Left ventricle myocardium inferior (tissue), 1 donor: ENCODE results near the gene SHC4. TPM values are rescaled to one million over a fixed set of nuclear protein-coding genes. Genes with fewer than 3 reads are reported as not detected.

Experiments used
- DNase-seq: peaks from one replicate; pipeline ENCODE4 v3.0.0-alpha.2; 2020
- H3K27ac ChIP-seq: fragments of 200-600 bp; replicated peaks from 2 replicates; pipeline ENCODE4 v1.8.0; 2021
- H3K27me3 ChIP-seq: fragments of 200-600 bp; 2 replicates; pipeline ENCODE4 v1.8.0; 2021; ENCODE audit warnings: low read depth
- H3K36me3 ChIP-seq: fragments of 200-600 bp; 2 replicates; pipeline ENCODE4 v1.8.0; 2021
- H3K4me1 ChIP-seq: fragments of 200-600 bp; 2 replicates; pipeline ENCODE4 v1.8.0; 2021
- H3K4me3 ChIP-seq: fragments of 200-600 bp; 2 replicates; pipeline ENCODE4 v1.8.0; 2021; ENCODE audit warnings: mild to moderate bottlenecking, moderate library complexity
- H3K9me3 ChIP-seq: fragments of 200-600 bp; replicated peaks from 2 replicates; pipeline ENCODE4 v1.8.0; 2021
- intact Hi-C: fragments of 100-400 bp; cut with micrococcal nuclease; formaldehyde crosslinking; loops from one replicate; pipeline ENCODE4 v1.11.0; 2022
- total RNA-seq: library from RNA; stranded (reverse); fragmentation: NEBNext Ultra II Directional; extraction: Animal tissue kit (Norgen Biotek cat#: 25700); gene quantifications from one replicate; pipeline ENCODE4 v1.2.1, GENCODE V29; 2021
- TF ChIP-seq, protein P1 (sequence below): fragments of 200-600 bp; IDR thresholded peaks from 2 replicates; pipeline ENCODE4 v1.8.0; 2021; ENCODE audit warnings: antibody characterized with exemption, mild to moderate bottlenecking, borderline replicate concordance
- donor health status: DM: no; HTN: yes; CAD: no; lungs with severe emphysema.

The SHC4 gene
- total RNA-seq, 1 donor from 2014 or later = 3.3 TPM

- TF ChIP-seq, protein P1, sequence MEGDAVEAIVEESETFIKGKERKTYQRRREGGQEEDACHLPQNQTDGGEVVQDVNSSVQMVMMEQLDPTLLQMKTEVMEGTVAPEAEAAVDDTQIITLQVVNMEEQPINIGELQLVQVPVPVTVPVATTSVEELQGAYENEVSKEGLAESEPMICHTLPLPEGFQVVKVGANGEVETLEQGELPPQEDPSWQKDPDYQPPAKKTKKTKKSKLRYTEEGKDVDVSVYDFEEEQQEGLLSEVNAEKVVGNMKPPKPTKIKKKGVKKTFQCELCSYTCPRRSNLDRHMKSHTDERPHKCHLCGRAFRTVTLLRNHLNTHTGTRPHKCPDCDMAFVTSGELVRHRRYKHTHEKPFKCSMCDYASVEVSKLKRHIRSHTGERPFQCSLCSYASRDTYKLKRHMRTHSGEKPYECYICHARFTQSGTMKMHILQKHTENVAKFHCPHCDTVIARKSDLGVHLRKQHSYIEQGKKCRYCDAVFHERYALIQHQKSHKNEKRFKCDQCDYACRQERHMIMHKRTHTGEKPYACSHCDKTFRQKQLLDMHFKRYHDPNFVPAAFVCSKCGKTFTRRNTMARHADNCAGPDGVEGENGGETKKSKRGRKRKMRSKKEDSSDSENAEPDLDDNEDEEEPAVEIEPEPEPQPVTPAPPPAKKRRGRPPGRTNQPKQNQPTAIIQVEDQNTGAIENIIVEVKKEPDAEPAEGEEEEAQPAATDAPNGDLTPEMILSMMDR = no peak
- intact Hi-C loops = loop anchor here (10.0 kb wide), 1 partner anchor 89 kb away; the partner anchor contains the start of gene SHC4
- no peak overlapping the region for H3K27ac ChIP-seq
- no peak overlapping the region for H3K4me3 ChIP-seq
- DNase-seq = no peak
- H3K9me3 ChIP-seq = no peaks in the 10 kb centered on the region
- H3K27me3 ChIP-seq = no peaks in the 10 kb centered on the region
- H3K4me1 ChIP-seq = peaks cover 27% of the 10 kb centered on the region
- H3K36me3 ChIP-seq = no peaks in the 10 kb centered on the region
These were observed 87.7 kb downstream of the SHC4 start for GRCh38 chr15:48876057-48876456.

DNA sequence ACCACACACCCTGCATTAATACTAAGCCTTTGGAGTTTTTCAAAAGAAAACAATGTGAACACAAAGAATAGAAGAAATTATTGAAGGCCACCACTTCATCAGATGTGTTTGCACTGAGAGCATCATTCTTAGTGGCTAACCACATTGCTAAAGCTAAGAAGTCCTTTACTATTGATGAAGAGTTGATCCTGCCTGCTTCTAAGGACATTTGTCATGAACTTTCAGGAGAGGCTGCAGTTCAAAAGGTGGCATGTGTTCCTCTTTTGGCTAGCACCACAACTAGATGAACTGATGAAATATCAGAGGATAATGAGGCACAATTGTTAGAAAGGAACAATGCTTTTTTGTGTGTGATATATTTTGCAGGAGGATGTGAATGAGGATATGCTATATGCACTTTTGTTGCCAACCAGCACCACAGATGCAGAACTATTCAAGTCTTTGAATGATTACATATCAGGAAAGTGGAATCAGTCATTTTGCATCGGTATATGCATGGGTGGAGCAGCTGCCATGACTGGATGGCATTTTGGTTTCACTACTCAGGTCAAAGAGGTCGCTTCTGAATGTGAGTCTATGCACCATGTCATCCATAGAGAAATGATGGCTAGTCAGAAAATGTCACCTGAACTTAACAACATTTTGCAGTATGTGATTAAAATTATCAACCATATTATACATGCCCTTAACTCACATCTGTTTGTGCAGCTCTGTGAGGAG is 88.3 kb downstream of the SHC4 start:
- intact Hi-C loops = loop anchor here (10.0 kb wide), 1 partner anchor 89 kb away; the partner anchor contains the start of gene SHC4
- Histone ChIP-seq H3K27ac (no peak overlapping the region), H3K36me3 (no peaks in the 10 kb centered on the region), H3K27me3 (no peaks in the 10 kb centered on the region), H3K4me3 (no peak overlapping the region), H3K9me3 (no peaks in the 10 kb centered on the region), H3K4me1 (peaks cover 24% of the 10 kb centered on the region)
- TF ChIP-seq, protein P1 = no peak
- DNase-seq = no peak

DNA sequence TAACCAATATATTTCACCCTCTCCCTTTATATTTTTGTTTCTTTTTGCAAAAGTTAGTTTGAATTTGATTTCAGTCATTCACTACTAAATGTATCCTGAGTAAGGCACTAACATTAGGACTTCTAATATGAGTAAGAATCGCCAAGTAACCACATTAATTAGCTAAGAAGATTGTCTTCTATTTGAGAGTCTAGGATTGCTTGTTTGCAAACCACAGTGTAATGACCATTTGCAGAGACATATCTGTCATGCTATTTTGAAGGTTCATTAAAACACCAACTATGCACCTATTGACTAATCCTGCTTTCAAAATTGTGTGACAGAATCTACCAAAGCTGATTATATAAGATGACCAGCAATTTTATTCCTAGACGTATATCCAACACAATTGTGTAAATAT is 91.1 kb downstream of the SHC4 start:
- TF ChIP-seq, protein P1 = no peak
- Histone ChIP-seq H3K4me1 (no peaks in the 10 kb centered on the region), H3K9me3 (no peaks in the 10 kb centered on the region), H3K27me3 (no peaks in the 10 kb centered on the region), H3K36me3 (no peaks in the 10 kb centered on the region), H3K4me3 (no peak overlapping the region), H3K27ac (no peak overlapping the region)
- DNase-seq = no peak
- intact Hi-C loops = loop anchor here (10.0 kb wide), 1 partner anchor 92 kb away; the partner anchor contains the start of gene SHC4

GRCh38 chr15:48871542-48871941 is 92.2 kb downstream of the SHC4 start:
- TF ChIP-seq, protein P1 = no peak
- Histone ChIP-seq H3K27me3 (no peaks in the 10 kb centered on the region), H3K4me3 (no peak overlapping the region), H3K9me3 (no peaks in the 10 kb centered on the region), H3K27ac (no peak overlapping the region), H3K4me1 (no peaks in the 10 kb centered on the region), H3K36me3 (no peaks in the 10 kb centered on the region)
- no peak for DNase-seq
- intact Hi-C loops = loop anchor here (10.0 kb wide), 1 partner anchor 93 kb away; the partner anchor contains the start of gene SHC4

DNA sequence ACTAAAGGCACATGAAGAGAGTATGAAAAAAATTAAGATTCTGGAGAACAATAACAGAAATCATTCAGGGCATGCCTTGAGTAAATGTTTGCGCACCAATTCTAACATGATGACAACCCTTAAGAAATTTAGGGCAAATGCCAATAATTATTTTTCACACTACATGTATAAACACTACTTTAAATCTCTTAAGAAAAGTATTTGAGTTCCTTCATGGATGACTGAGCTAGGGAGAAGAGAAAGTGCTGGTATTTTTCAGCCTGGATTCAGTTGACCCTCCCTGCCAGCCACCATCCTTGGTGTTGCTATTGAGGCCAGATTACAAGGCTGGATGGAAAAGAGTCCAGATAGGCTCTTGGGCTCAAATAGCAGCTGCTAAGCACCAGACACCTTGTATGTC is 93.8 kb downstream of the SHC4 start:
- Histone ChIP-seq H3K4me3 (no peak overlapping the region), H3K27ac (no peak overlapping the region), H3K27me3 (no peaks in the 10 kb centered on the region), H3K9me3 (no peaks in the 10 kb centered on the region), H3K4me1 (no peaks in the 10 kb centered on the region), H3K36me3 (no peaks in the 10 kb centered on the region)
- no peak for DNase-seq
- intact Hi-C loops = loop anchor here (10.0 kb wide), 2 partner anchors 95 to 275 kb away; partner anchors contain the start of gene SHC4
- TF ChIP-seq, protein P1 = no peak
